Measurements from ENCODE around the gene CBX1.
"Not testable (repeated sequence)": the region's sequence is repeated elsewhere in the genome, so short reads cannot be mapped to it uniquely, and the experiment has no call there.

The CBX1 gene

DNA sequence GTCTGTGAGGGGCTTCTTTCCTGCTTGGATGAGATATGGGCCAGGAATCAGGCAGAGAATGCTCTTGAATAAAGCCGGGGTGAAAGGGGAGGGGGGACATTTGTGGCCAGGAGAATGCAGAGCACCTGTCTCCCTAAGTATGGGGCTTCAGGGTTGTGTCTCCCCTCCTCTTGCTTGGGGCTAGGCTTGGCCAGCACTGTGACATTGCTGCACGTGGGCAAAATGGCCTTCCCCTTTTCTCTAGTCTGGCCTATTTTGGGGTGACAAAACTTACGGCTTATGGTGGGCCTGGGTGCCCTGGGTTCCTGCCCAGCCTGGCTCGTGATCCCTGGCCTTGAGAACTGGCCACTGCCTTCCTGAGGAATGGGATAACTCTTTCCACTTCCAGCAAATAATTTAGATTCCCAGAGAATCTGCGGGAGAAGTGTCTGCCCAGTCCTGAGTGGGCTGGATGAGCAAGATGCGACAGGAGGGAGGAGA is 47.5 kb downstream of the CBX1 start:
- DNase-seq (ENCODE audit: low read depth in 2 of 2), result no peak

- DNase-seq (ENCODE audit: low read depth in 2 of 2), result no peak
These were observed 48.1 kb downstream of the CBX1 start for GRCh38 chr17:48052956-48053757.

- no peak for DNase-seq (ENCODE audit: low read depth in 2 of 2)
These were observed 49.4 kb downstream of the CBX1 start for GRCh38 chr17:48051706-48052486.

DNA sequence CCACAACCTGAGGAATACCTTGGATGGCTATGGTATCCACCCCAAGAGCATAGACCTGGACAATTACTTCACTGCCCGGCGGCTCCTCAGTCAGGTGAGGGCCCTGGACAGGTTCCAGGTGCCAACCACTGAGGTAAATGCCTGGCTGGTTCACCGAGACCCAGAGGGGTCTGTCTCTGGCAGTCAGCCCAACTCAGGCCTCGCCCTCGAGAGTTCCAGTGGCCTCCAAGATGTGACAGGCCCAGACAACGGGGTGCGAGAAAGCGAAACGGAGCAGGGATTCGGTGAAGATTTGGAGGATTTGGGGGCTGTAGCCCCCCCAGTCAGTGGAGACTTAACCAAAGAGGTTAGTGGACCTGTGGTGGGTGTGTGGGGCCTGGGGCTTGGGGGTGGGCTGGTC is 50.0 kb downstream of the CBX1 start:
- DNase-seq (ENCODE audit: low read depth in 2 of 2), result no peak

GRCh38 chr17:48048384-48049126 is 52.7 kb downstream of the CBX1 start:
- DNase-seq (ENCODE audit: low read depth in 2 of 2), result no peak

DNA sequence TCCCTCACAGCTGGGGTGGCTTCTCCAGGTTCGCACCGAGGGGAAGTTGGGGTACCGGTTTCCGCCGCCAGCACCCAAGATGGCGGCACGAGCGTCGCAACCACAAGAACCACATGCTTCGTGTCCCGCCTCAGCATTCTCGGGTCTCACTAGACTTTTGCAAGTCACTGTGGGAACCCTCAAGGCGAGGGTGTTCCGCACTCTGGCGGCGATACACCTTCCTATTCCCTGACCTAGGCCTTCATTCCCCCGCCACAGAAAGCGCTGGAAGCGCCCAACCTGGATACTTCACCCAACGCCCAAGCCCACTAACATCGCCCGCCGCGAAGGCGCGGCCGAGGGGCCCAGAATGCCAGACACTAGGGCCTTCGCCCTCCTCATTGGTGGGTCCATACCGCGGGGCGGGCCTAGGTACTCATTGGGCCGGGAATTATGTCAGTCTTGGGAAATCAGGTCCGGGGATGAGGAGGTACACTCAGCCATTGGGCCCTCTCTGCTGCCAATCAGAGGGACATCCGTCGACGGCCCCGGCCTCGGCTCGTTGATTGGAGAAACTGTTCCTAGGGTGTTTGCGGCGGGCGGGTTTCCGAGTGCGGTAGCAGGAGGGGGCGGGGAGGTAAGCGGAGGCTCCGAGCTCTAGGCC is 53.4 kb downstream of the CBX1 start, which contains the start of gene NFE2L1:
TSS of gene NFE2L1 (plus strand) at position 619 of the 643 bp plus-strand sequence. CDS start 2,760 bp downstream, outside the sequence.
- DNase-seq (ENCODE audit: low read depth in 2 of 2), result peak; percentile 96 to 99

GRCh38 chr17:48047113-48047740 is 54.1 kb downstream of the CBX1 start:
- no peak for DNase-seq (ENCODE audit: low read depth in 2 of 2)

DNA sequence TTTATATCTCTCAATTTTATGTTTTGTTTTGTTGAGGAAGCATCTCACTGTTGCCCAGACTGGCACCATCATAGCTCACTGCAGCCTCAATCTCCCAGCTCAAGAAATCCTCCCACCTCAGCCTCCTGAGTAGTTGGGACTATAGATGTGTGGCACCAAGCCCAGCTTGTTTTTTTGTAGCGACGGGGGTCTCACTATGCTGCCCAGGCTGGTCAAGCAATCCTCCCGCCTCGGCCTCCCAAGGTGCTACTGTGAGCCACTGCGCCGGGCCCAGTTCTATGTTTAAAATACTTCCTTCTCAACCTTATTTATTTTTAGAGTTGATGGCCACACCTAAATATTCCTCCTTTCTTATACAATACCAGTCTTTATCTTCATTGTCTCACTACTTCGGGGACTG is 55.0 kb downstream of the CBX1 start:
- DNase-seq (ENCODE audit: low read depth in 2 of 2), result no peak

GRCh38 chr17:48045316-48046001 is 55.8 kb downstream of the CBX1 start:
- no peak for DNase-seq (ENCODE audit: low read depth in 2 of 2)

DNA sequence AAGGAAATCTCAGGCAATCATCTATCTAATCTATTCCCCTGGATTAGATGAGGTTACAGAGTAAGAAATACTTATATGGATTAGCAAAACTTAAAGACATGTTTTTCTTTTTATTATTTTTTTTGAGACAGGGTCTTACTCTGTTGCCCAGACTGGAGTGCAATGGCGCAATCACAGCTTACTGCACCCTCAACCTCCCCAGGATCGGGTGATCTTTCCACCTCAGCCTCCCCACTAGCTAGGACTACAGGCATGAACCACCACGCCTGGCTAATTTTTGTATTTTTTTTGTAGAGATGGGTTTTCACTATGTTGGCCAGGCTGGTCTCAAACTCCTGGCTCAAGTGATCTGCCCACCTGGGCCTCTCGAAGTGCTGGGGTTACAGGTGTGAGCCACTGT is 56.4 kb downstream of the CBX1 start:
- DNase-seq (ENCODE audit: low read depth in 2 of 2), result no peak

DNA sequence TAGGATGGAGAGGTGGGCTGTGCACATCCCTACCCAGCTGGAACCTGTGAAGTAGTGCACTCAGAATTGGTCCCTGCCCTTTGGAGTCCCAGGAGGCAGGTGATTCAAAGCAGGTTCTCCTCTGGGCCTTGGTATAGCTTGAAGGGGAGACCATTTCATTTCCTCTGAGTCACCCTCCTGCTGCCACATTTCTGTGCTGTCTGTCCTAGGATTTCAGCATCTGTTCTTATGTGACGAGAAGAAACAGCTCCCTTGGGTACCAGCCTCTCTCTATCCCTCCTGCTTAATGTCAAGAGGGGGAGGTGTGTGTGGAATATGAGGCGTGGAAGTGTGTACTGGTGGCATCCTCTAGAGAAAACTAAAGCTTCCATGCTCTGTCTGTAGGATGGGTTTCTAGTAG is 58.1 kb downstream of the CBX1 start:
- DNase-seq (ENCODE audit: low read depth in 2 of 2), result no peak

- DNase-seq (ENCODE audit: low read depth in 2 of 2), result no peak
These were observed 62.6 kb downstream of the CBX1 start for GRCh38 chr17:48038687-48039086.

GRCh38 chr17:48037838-48038323 is 63.4 kb downstream of the CBX1 start:
- DNase-seq (ENCODE audit: low read depth in 2 of 2), result no peak

DNA sequence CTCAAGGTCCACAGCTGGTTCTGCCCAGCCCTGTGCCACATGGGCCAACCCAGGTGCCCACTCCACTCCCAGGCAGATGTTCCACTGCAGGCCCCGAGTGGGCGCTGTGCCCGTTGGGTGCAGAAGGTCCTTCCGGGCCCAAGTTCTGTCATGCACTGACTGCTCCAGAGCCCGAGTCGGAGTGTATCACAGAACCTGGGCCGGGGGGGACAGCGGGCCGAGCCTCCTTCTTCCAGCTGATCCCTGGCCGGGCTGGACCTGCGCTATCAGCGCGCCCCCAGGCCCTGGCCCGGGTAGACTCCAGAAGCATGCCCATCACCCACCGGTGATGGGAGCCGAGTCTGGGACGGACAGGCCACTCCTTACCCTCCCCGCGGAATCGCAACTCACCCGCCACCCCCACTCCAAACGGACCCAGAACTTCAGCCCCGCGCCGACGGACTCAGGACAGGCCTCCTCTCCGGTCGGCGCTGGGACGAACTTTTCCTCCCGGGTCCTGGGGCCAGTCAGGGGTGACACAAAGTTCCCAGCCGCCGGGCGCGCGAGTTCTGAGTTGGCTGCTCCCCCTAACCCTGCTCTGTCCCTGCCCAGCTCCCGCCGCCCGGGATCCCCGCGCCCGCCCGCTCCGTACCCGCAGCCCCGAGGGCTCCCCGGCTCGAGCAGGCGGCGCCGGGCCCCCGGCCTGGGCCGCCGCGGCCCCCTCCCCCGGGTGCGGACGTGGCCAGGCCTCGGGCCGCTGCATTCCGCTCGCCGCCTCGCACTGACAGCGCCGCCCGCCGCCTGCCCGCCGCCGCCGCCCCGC is 64.0 kb downstream of the CBX1 start, which contains the start of gene COPZ2:
TSS of gene COPZ2 (minus strand) at position 762 of the 802 bp plus-strand sequence. CDS start at position 742, 20 bp downstream.
- DNase-seq (ENCODE audit: low read depth in 2 of 2), result peak in 1 of 2 donors; percentile 49

- DNase-seq (ENCODE audit: low read depth in 2 of 2), result no peak
These were observed 64.6 kb downstream of the CBX1 start for GRCh38 chr17:48036693-48037035.

GRCh38 chr17:48034734-48035133 is 66.5 kb downstream of the CBX1 start:
- DNase-seq (ENCODE audit: low read depth in 2 of 2), result not testable (repeated sequence)

GRCh38 chr17:48031966-48032365 is 69.3 kb downstream of the CBX1 start:
- no peak for DNase-seq (ENCODE audit: low read depth in 2 of 2)

GRCh38 chr17:48030531-48030930 is 70.7 kb downstream of the CBX1 start:
- DNase-seq (ENCODE audit: low read depth in 2 of 2), result no peak

- no peak for DNase-seq (ENCODE audit: low read depth in 2 of 2)
These were observed 72.5 kb downstream of the CBX1 start for GRCh38 chr17:48028736-48029135.

All from stimulated activated CD4-positive, alpha-beta T cell treated with anti-CD3 and anti-CD28 coated beads, Interleukin-15, amount 100 ng/mL, for 48 hours (primary cell).